Type B pancreatic cell (in vitro differentiated cells): ENCODE measurements around the gene TLNRD1. TPM values are rescaled to one million over a fixed set of nuclear protein-coding genes. Genes with fewer than 3 reads are reported as not detected.

Experiments
- DNase-seq: peaks from one replicate; pipeline ENCODE4 v3.0.0; 2021; ENCODE audit warnings: mixed read lengths; ENCODE audit not compliant: unreplicated experiment; ENCODE audit errors: extremely low spot score
- H3K27ac Mint-ChIP-seq: 2 replicates; pipeline ENCODE4 v1.8.0; 2021; ENCODE audit warnings: mild to moderate bottlenecking, mixed read lengths
- H3K27me3 Mint-ChIP-seq: 2 replicates; pipeline ENCODE4 v1.8.0; 2021; ENCODE audit warnings: mixed read lengths
- H3K36me3 Mint-ChIP-seq: 2 replicates; pipeline ENCODE4 v1.8.0; 2021; ENCODE audit warnings: mixed read lengths
- H3K4me1 Mint-ChIP-seq: one replicate; pipeline ENCODE4 v1.8.0; 2021; ENCODE audit warnings: mixed read lengths; ENCODE audit not compliant: unreplicated experiment
- H3K4me3 Mint-ChIP-seq: 2 replicates; pipeline ENCODE4 v1.8.0; 2021; ENCODE audit warnings: mild to moderate bottlenecking, mixed read lengths
- H3K9me3 Mint-ChIP-seq: 2 replicates; pipeline ENCODE4 v1.8.0; 2021; ENCODE audit warnings: mixed read lengths
- CTCF ChIP-seq: fragments of 200-600 bp; sonication (generic); conservative IDR thresholded peaks from 2 replicates; pipeline ENCODE4 v1.5.0; 2021; ENCODE audit warnings: antibody characterized with exemption, mild to moderate bottlenecking
- total RNA-seq: library from RNA; stranded (reverse); gene quantifications from 2 replicates; pipeline ENCODE4 v1.2.1, GENCODE V29; 2021; ENCODE audit warnings: low replicate concordance

TLNRD1 gene
- total RNA-seq, 1 donor from 2014 or later, result 20.1 TPM

GRCh38 chr15:81012588-81012987 is 11.9 kb downstream of the TLNRD1 start:
- Mint-ChIP-seq H3K36me3 (no peaks in the 10 kb centered on the region), H3K4me3 (no peak overlapping the region), H3K27me3 (no peaks in the 10 kb centered on the region), H3K9me3 (no peaks in the 10 kb centered on the region), H3K4me1 (peaks cover 12% of the 10 kb centered on the region), H3K27ac (no peak overlapping the region)
- no peak for TF ChIP-seq CTCF
- DNase-seq, result no peak

- Mint-ChIP-seq H3K9me3 (no peaks in the 10 kb centered on the region), H3K27ac (no peak overlapping the region), H3K27me3 (no peaks in the 10 kb centered on the region), H3K36me3 (no peaks in the 10 kb centered on the region), H3K4me3 (no peak overlapping the region), H3K4me1 (peaks cover 12% of the 10 kb centered on the region)
- no peak for TF ChIP-seq CTCF
- no peak for DNase-seq
These were observed 12.7 kb downstream of the TLNRD1 start for GRCh38 chr15:81013396-81013929.

- H3K36me3 Mint-ChIP-seq, result no peaks in the 10 kb centered on the region
- no peaks in the 10 kb centered on the region for H3K9me3 Mint-ChIP-seq
- no peaks in the 10 kb centered on the region for H3K27me3 Mint-ChIP-seq
- no peak for DNase-seq
- H3K4me3 Mint-ChIP-seq, result no peak overlapping the region
- TF ChIP-seq CTCF, result no peak
- H3K4me1 Mint-ChIP-seq, result peaks cover 6% of the 10 kb centered on the region
- no peak overlapping the region for H3K27ac Mint-ChIP-seq
These were observed 13.8 kb downstream of the TLNRD1 start for GRCh38 chr15:81014446-81015093.

- H3K36me3 Mint-ChIP-seq, result no peaks in the 10 kb centered on the region
- H3K9me3 Mint-ChIP-seq, result no peaks in the 10 kb centered on the region
- H3K4me1 Mint-ChIP-seq, result no peaks in the 10 kb centered on the region
- H3K27ac Mint-ChIP-seq, result no peak overlapping the region
- no peak overlapping the region for H3K4me3 Mint-ChIP-seq
- TF ChIP-seq CTCF, result no peak
- DNase-seq, result no peak
- no peaks in the 10 kb centered on the region for H3K27me3 Mint-ChIP-seq
These were observed 15.1 kb downstream of the TLNRD1 start for GRCh38 chr15:81015621-81016488.

GRCh38 chr15:81016489-81017068 is 15.9 kb downstream of the TLNRD1 start:
- Mint-ChIP-seq H3K4me1 (peaks cover 4% of the 10 kb centered on the region), H3K4me3 (no peak overlapping the region), H3K27me3 (no peaks in the 10 kb centered on the region), H3K27ac (no peak overlapping the region), H3K9me3 (no peaks in the 10 kb centered on the region), H3K36me3 (no peaks in the 10 kb centered on the region)
- TF ChIP-seq CTCF, result no peak
- DNase-seq, result no peak
